ENCODE data around the gene RWDD4.

GRCh38 chr4:183610613-183611012 is 48.4 kb downstream of the RWDD4 start:
- TF ChIP-seq CTCF (IDR thresholded peaks at IDR 0.05) (no peak), POLR2A (IDR thresholded peaks at IDR 0.05) (no peak), POLR2AphosphoS5 (IDR thresholded peaks at IDR 0.05) (no peak)

Data from prostate gland (tissue), 2 donors.